Measurements from ENCODE around the gene DEK. TPM values are rescaled to one million over a fixed set of nuclear protein-coding genes. Genes with fewer than 3 reads are reported as not detected.

The DEK gene
- total and polyA plus RNA-seq, 2 donors (not counting 1 experiment from before 2014, with no cell fraction given): 13.6 to 114 TPM

- Histone ChIP-seq H3K27me3 (replicated peaks in 1 of 4; ENCODE audit: control extremely low read depth in 1 of 4, control insufficient read depth in 3 of 4, insufficient read depth in 4 of 4, low read length in 3 of 4) (no peaks in the 10 kb centered on the region), H3K4me2 (replicated peaks; ENCODE audit: low read depth, low read length, poor library complexity, severe bottlenecking) (no peak overlapping the region), H3K36me3 (replicated peaks in 1 of 2; ENCODE audit: control extremely low read depth in 1 of 2, control insufficient read depth in 1 of 2, extremely low read depth in 1 of 2, insufficient read depth in 2 of 2, low read length in 1 of 2) (peaks cover 1 to 43% of the 10 kb centered on the region in 2 experiments), H3K9me3 (ENCODE audit: control extremely low read depth in 1 of 3, control insufficient read depth in 2 of 3, insufficient read depth in 1 of 3, low read length in 2 of 3) (no peaks in the 10 kb centered on the region), H4K20me1 (ENCODE audit: control insufficient read depth, insufficient read depth, low read length, poor library complexity, severe bottlenecking) (no peaks in the 10 kb centered on the region), H3K79me2 (ENCODE audit: control insufficient read depth, insufficient read depth, low read length) (no peaks in the 10 kb centered on the region), H3K9ac (ENCODE audit: low read length) (no peak overlapping the region), H3K27ac (ENCODE audit: low read length in 2 of 2) (no peak overlapping the region), H2AFZ (ENCODE audit: insufficient read depth, low read depth, low read length, poor library complexity, severe bottlenecking) (no peak overlapping the region), H3K4me1 (ENCODE audit: control insufficient read depth in 2 of 2, insufficient read depth in 2 of 2, low read length in 2 of 2) (peaks cover 16 to 20% of the 10 kb centered on the region in 2 donors), H3K4me3 (ENCODE audit: control extremely low read depth in 1 of 5, extremely low read depth in 1 of 5, insufficient read depth in 1 of 5, low read depth in 2 of 5, low read length in 4 of 5) (no peak overlapping the region)
- ATAC-seq (ENCODE audit: low read depth) (peak; percentile 57), DNase-seq (peak; percentile 28)
- no peaks in the 10 kb centered on the region for H3K9me3 Mint-ChIP-seq (ENCODE audit: insufficient read depth)
- TF ChIP-seq CTCF (IDR thresholded peaks at IDR 0.05) (no peak), EZH2 (IDR thresholded peaks at IDR 0.05; ENCODE audit: borderline replicate concordance, insufficient read depth, low read depth, low read length, poor library complexity, severe bottlenecking) (no peak)
- no peaks in the 10 kb centered on the region for H3K27me3 Mint-ChIP-seq
- POLR2A ChIA-PET: no interaction called here
- CTCF ChIA-PET: no interaction called here
- intact Hi-C loops (cut with micrococcal nuclease): no loop called here
- peak overlapping the region; percentile 42 for H3K27ac Mint-ChIP-seq
- H3K4me1 Mint-ChIP-seq: peaks cover 30% of the 10 kb centered on the region
- WGBS (ENCODE audit: insufficient coverage): 79% methylated on average over 6 of the region's 6 CpGs
- no peak overlapping the region for H3K4me3 Mint-ChIP-seq
Measured at GRCh38 chr6:18211338-18211737, 53.0 kb downstream of the DEK start.

- Mint-ChIP-seq H3K27ac (no peak overlapping the region), H3K27me3 (no peaks in the 10 kb centered on the region), H3K4me3 (no peak overlapping the region), H3K4me1 (peaks cover 25% of the 10 kb centered on the region), H3K9me3 (ENCODE audit: insufficient read depth) (no peaks in the 10 kb centered on the region)
- CTCF ChIA-PET: no interaction called here
- Histone ChIP-seq H3K9me3 (ENCODE audit: control extremely low read depth in 1 of 3, control insufficient read depth in 2 of 3, insufficient read depth in 1 of 3, low read length in 2 of 3) (no peaks in the 10 kb centered on the region), H3K27me3 (replicated peaks in 1 of 4; ENCODE audit: control extremely low read depth in 1 of 4, control insufficient read depth in 3 of 4, insufficient read depth in 4 of 4, low read length in 3 of 4) (no peaks in the 10 kb centered on the region), H3K4me3 (ENCODE audit: control extremely low read depth in 1 of 5, extremely low read depth in 1 of 5, insufficient read depth in 1 of 5, low read depth in 2 of 5, low read length in 4 of 5) (no peak overlapping the region), H3K4me2 (replicated peaks; ENCODE audit: low read depth, low read length, poor library complexity, severe bottlenecking) (no peak overlapping the region), H3K36me3 (replicated peaks in 1 of 2; ENCODE audit: control extremely low read depth in 1 of 2, control insufficient read depth in 1 of 2, extremely low read depth in 1 of 2, insufficient read depth in 2 of 2, low read length in 1 of 2) (peaks cover 0 to 45% of the 10 kb centered on the region in 2 experiments), H4K20me1 (ENCODE audit: control insufficient read depth, insufficient read depth, low read length, poor library complexity, severe bottlenecking) (no peaks in the 10 kb centered on the region), H2AFZ (ENCODE audit: insufficient read depth, low read depth, low read length, poor library complexity, severe bottlenecking) (no peak overlapping the region), H3K79me2 (ENCODE audit: control insufficient read depth, insufficient read depth, low read length) (no peaks in the 10 kb centered on the region), H3K4me1 (ENCODE audit: control insufficient read depth in 2 of 2, insufficient read depth in 2 of 2, low read length in 2 of 2) (peaks cover 10 to 14% of the 10 kb centered on the region in 2 donors), H3K27ac (ENCODE audit: low read length in 2 of 2) (no peak overlapping the region), H3K9ac (ENCODE audit: low read length) (no peak overlapping the region)
- intact Hi-C loops (cut with micrococcal nuclease): no loop called here
- DNase-seq (no peak), ATAC-seq (ENCODE audit: low read depth) (no peak)
- POLR2A ChIA-PET: no interaction called here
- WGBS (ENCODE audit: insufficient coverage): 100% methylated on average over 3 of the region's 5 CpGs
- TF ChIP-seq CTCF (IDR thresholded peaks at IDR 0.05): no peak
- TF ChIP-seq EZH2 (IDR thresholded peaks at IDR 0.05; ENCODE audit: borderline replicate concordance, insufficient read depth, low read depth, low read length, poor library complexity, severe bottlenecking): no peak
Measured at GRCh38 chr6:18210707-18211106, 53.6 kb downstream of the DEK start.
